RWPE2 (cell line): ENCODE results near the gene ZNF776.

ENCODE experiments used
- ATAC-seq: fragments of 200-7000 bp; cut with Tn5 transposase; 3 replicates; pipeline ENCODE4 v1.9.1; 2021; ENCODE audit warnings: low read depth
- DNase-seq: peaks from one replicate; pipeline ENCODE4 v3.0.0-alpha.2; 2020; ENCODE audit warnings: low spot score
- H3K27ac ChIP-seq: fragments of 450-650 bp; 2 replicates; pipeline ENCODE4 v1.5.1; 2017; ENCODE audit warnings: mild to moderate bottlenecking; ENCODE audit not compliant: poor library complexity, severe bottlenecking
- H3K27me3 ChIP-seq: fragments of 250-450 bp; sonication (Bioruptor Pico); 2 replicates; pipeline ENCODE4 v1.5.1; 2021; ENCODE audit warnings: mild to moderate bottlenecking, moderate library complexity; ENCODE audit not compliant: insufficient read depth, poor library complexity, severe bottlenecking
- H3K36me3 ChIP-seq: fragments of 250-450 bp; sonication (Bioruptor Pico); 2 replicates; pipeline ENCODE4 v1.5.1; 2020; ENCODE audit warnings: low read depth, mild to moderate bottlenecking, moderate library complexity
- H3K4me1 ChIP-seq: fragments of 250-450 bp; sonication (Bioruptor Pico); 2 replicates; pipeline ENCODE4 v1.5.1; 2021; ENCODE audit warnings: mild to moderate bottlenecking, moderate library complexity; ENCODE audit not compliant: insufficient read depth, poor library complexity, severe bottlenecking
- H3K4me3 ChIP-seq: fragments of 250-450 bp; sonication (Bioruptor Pico); 2 replicates; pipeline ENCODE4 v1.5.1; 2021; ENCODE audit warnings: mild to moderate bottlenecking, moderate library complexity; ENCODE audit not compliant: severe bottlenecking
- H3K9me3 ChIP-seq: fragments of 250-450 bp; sonication (Bioruptor Pico); 2 replicates; pipeline ENCODE4 v1.5.1; 2021; ENCODE audit warnings: mild to moderate bottlenecking, moderate library complexity; ENCODE audit not compliant: severe bottlenecking
- CTCF ChIP-seq: fragments of 450-650 bp; IDR thresholded peaks from one replicate; pipeline ENCODE4 v1.5.1; 2017; ENCODE audit warnings: mild to moderate bottlenecking, moderate library complexity; ENCODE audit not compliant: poor library complexity, severe bottlenecking

Gene ZNF776

DNA sequence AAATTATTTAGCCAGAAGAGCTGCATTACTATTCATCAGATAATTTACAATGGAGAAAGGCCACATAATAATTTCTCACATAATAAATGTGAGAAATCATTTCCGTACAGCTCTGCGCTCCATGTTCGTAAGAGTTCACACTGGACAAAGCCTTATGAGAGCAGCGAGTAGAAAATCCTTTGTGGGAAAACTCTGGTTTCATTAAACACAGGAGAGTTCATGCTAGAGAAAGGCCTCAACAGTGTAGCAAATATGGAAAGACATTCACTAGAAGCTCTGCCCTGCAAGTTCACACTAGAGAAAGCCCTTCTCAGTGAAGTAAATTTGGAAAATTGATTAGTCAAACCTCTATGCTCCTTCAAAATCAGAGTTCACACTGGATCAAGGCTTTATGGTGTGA, 8.4 kb downstream of the ZNF776 start:
- Histone ChIP-seq H3K27me3 (no peaks in the 10 kb centered on the region), H3K27ac (no peak overlapping the region), H3K36me3 (peaks cover 87% of the 10 kb centered on the region), H3K4me3 (no peak overlapping the region), H3K4me1 (no peaks in the 10 kb centered on the region), H3K9me3 (peaks cover 13% of the 10 kb centered on the region)
- ATAC-seq (no peak), DNase-seq (no peak)
- no peak for TF ChIP-seq CTCF

GRCh38 chr19:57757941-57758340, 11.3 kb downstream of the ZNF776 start:
- ATAC-seq = no peak
- no peaks in the 10 kb centered on the region for H3K4me1 ChIP-seq
- peaks cover 64% of the 10 kb centered on the region for H3K36me3 ChIP-seq
- no peak for TF ChIP-seq CTCF
- no peak overlapping the region for H3K4me3 ChIP-seq
- no peaks in the 10 kb centered on the region for H3K27me3 ChIP-seq
- H3K9me3 ChIP-seq = peaks cover 13% of the 10 kb centered on the region
- no peak for DNase-seq
- H3K27ac ChIP-seq = no peak overlapping the region

GRCh38 chr19:57759096-57759495, 12.5 kb downstream of the ZNF776 start:
- Histone ChIP-seq H3K27ac (no peak overlapping the region), H3K9me3 (peaks cover 3% of the 10 kb centered on the region), H3K4me1 (no peaks in the 10 kb centered on the region), H3K4me3 (no peak overlapping the region), H3K36me3 (peaks cover 53% of the 10 kb centered on the region), H3K27me3 (no peaks in the 10 kb centered on the region)
- TF ChIP-seq CTCF = no peak
- DNase-seq (no peak), ATAC-seq (no peak)

DNA sequence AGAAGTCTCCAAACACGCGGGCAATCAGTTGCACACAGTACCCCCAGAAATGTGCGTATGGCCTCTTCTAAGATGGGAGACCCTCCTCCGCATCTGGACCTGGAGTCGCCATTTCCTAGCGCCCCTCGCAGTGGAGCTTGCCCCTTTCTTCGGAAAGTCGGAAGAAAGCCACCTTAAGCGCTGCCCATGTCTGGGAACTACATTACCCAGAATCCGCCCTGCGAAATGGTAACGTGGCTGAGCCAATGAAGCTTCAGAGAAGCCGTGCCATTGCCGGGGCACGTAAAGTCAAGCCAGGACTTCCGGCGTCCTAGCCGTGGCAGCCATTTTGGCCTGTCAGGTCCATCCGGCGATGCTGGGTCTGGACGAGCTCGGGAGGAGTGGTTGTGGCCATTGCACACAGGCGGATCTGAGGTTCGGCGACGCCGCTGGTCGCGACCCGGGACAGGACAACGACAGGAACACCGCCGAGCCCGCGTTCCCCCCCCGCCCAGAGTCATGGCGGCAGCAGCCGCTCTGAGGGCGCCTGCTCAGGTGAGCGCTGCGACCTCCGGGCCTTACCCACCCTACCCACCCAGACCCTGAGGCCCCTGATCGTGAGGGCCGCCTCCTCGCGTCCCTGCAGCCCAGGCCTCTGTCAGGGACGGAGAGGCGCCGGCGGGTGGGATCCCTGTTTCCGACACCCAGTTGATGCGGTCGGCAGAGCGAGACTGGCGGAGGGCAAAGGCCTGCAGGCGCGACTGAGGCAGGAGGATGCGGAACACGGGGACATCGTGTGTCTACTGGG, 22.9 kb downstream of the ZNF776 start, which contains the start of gene ZNF586:
TSS of gene ZNF586 (plus strand) at position 332 of the 787 bp plus-strand sequence. CDS start at position 499, 167 bp downstream.
- DNase-seq (peak; percentile 92), ATAC-seq (peak; percentile 100)
- no peaks in the 10 kb centered on the region for H3K27me3 ChIP-seq
- peaks cover 36% of the 10 kb centered on the region for H3K36me3 ChIP-seq
- no peak for TF ChIP-seq CTCF
- peak within 1 kb of the TSS; percentile 54 for H3K27ac ChIP-seq
- no peaks in the 10 kb centered on the region for H3K9me3 ChIP-seq
- H3K4me1 ChIP-seq = no peaks in the 10 kb centered on the region
- H3K4me3 ChIP-seq = peak within 1 kb of the TSS; percentile 77

- H3K27ac ChIP-seq = no peak overlapping the region
- H3K27me3 ChIP-seq = no peaks in the 10 kb centered on the region
- no peak for DNase-seq
- no peaks in the 10 kb centered on the region for H3K4me1 ChIP-seq
- no peak for ATAC-seq
- no peaks in the 10 kb centered on the region for H3K9me3 ChIP-seq
- peaks cover 53% of the 10 kb centered on the region for H3K36me3 ChIP-seq
- no peak overlapping the region for H3K4me3 ChIP-seq
- no peak for TF ChIP-seq CTCF
Measured at GRCh38 chr19:57771417-57771816, 24.8 kb downstream of the ZNF776 start.
